ENCODE data around the gene PLA2G6.

The PLA2G6 gene

DNA sequence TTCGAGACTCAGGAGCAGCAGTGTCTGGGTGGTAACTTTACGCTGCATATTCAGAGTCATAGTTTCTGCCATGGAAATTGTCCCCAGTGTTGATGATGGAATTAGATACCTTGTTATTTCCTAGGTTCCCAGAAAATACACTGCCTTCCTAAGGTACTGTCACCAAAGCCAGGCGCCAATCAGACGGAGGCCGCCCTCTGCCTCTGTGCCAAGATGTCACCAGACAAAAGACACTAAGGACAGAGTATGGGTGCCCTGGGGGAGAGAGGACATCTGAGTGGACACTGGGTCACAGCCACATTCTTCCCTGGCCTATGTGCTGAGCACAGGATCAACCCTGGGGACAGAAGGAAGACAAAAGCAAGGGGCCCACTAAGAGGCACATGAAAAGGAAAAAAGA is 11.2 kb downstream of the PLA2G6 start:
- Histone ChIP-seq H3K4me3 (ENCODE audit: low read depth, low read length) (no peak overlapping the region), H3K4me2 (ENCODE audit: low read length) (no peak overlapping the region), H3K27me3 (ENCODE audit: control insufficient read depth, insufficient read depth, low read length) (no peaks in the 10 kb centered on the region), H2AFZ (no peak overlapping the region), H3K79me2 (no peaks in the 10 kb centered on the region), H3K4me1 (no peaks in the 10 kb centered on the region), H3K9ac (no peak overlapping the region), H3K27ac (no peak overlapping the region), H3K36me3 (ENCODE audit: control insufficient read depth, insufficient read depth, low read length) (no peaks in the 10 kb centered on the region), H3K9me3 (ENCODE audit: control insufficient read depth, low read length) (no peaks in the 10 kb centered on the region)
- TF ChIP-seq CTCF (IDR thresholded peaks at IDR 0.05), result no peak

DNA sequence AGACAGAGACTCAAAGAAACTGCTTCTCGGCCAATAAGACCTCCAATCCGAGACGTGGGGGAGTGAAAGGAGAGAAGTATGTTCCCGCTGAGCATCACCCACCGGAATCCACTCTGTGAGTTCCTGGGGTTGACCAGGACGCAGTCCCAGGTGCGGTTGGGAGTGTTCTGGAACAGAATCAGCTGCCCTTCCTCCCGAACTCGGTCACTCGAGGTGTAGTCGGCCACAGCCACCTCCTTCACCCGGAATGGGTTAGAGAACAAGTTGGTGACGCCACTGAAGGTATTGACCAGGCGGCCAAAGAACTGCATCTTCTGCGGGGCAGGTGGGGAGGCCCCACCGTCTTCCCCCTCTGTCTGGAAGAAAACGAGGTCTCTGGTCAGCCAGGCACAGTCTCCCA is 12.5 kb downstream of the PLA2G6 start:
- no peak overlapping the region for H3K27ac ChIP-seq
- no peak for TF ChIP-seq CTCF (IDR thresholded peaks at IDR 0.05)

GRCh38 chr22:38167988-38168407 is 13.6 kb downstream of the PLA2G6 start:
- Histone ChIP-seq H3K4me2 (ENCODE audit: low read length) (no peak overlapping the region), H3K27me3 (ENCODE audit: control insufficient read depth, insufficient read depth, low read length) (no peaks in the 10 kb centered on the region), H2AFZ (no peak overlapping the region), H3K36me3 (ENCODE audit: control insufficient read depth, insufficient read depth, low read length) (no peaks in the 10 kb centered on the region), H3K79me2 (no peaks in the 10 kb centered on the region), H3K4me3 (ENCODE audit: low read depth, low read length) (no peak overlapping the region), H3K9me3 (ENCODE audit: control insufficient read depth, low read length) (no peaks in the 10 kb centered on the region), H3K4me1 (no peaks in the 10 kb centered on the region), H3K9ac (no peak overlapping the region), H3K27ac (no peak overlapping the region)
- TF ChIP-seq CTCF (IDR thresholded peaks at IDR 0.05), result no peak

More for the DNA sequence above, 12.5 kb downstream of the PLA2G6 start:
- H3K27me3 ChIP-seq (ENCODE audit: control insufficient read depth, insufficient read depth, low read length), result no peaks in the 10 kb centered on the region
- H3K4me1 ChIP-seq, result no peaks in the 10 kb centered on the region
- no peaks in the 10 kb centered on the region for H3K36me3 ChIP-seq (ENCODE audit: control insufficient read depth, insufficient read depth, low read length)
- no peaks in the 10 kb centered on the region for H3K9me3 ChIP-seq (ENCODE audit: control insufficient read depth, low read length)
- H3K79me2 ChIP-seq, result no peaks in the 10 kb centered on the region
- H3K4me3 ChIP-seq (ENCODE audit: low read depth, low read length), result no peak overlapping the region
- no peak overlapping the region for H3K4me2 ChIP-seq (ENCODE audit: low read length)
- H2AFZ ChIP-seq, result no peak overlapping the region
- H3K9ac ChIP-seq, result no peak overlapping the region

DNA sequence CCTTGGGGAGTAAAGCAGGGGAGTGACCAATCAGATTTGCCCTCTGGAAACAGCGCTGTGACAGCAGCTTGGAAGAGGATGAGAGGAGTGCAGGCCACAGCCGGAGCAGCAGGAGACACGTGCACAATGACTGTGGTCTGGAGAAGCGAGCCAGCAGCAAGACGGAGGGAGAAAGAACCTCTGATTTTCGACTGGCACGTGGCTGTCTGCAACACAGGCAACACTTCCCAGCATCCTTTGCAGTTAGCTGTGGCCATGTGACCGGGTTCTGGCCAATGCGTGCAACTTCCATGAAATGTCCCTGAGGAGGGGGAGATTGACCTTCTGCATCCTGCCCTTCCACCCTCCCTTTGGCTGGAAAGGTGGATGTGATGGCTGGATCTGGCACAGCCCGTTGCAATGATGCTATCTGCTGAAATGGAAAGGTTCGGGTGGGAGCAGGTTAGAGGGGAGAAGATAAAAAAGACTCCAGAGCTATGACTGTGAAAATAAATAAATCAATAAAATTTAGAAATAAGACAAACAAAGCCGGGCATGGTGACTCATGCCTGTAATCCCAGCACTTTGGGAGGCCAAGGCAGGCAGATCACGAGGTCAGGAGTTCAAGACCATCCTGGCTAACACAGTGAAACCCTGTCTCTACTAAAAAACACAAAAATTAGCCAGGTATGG is 15.6 kb downstream of the PLA2G6 start:
- H3K4me2 ChIP-seq (ENCODE audit: low read length), result no peak overlapping the region
- no peaks in the 10 kb centered on the region for H3K27me3 ChIP-seq (ENCODE audit: control insufficient read depth, insufficient read depth, low read length)
- no peak for TF ChIP-seq CTCF (IDR thresholded peaks at IDR 0.05)
- H3K9ac ChIP-seq, result no peak overlapping the region
- H3K27ac ChIP-seq, result no peak overlapping the region
- H3K4me1 ChIP-seq, result no peaks in the 10 kb centered on the region
- no peak overlapping the region for H3K4me3 ChIP-seq (ENCODE audit: low read depth, low read length)
- H3K9me3 ChIP-seq (ENCODE audit: control insufficient read depth, low read length), result no peaks in the 10 kb centered on the region
- no peaks in the 10 kb centered on the region for H3K79me2 ChIP-seq
- H2AFZ ChIP-seq, result no peak overlapping the region
- no peaks in the 10 kb centered on the region for H3K36me3 ChIP-seq (ENCODE audit: control insufficient read depth, insufficient read depth, low read length)

DNA sequence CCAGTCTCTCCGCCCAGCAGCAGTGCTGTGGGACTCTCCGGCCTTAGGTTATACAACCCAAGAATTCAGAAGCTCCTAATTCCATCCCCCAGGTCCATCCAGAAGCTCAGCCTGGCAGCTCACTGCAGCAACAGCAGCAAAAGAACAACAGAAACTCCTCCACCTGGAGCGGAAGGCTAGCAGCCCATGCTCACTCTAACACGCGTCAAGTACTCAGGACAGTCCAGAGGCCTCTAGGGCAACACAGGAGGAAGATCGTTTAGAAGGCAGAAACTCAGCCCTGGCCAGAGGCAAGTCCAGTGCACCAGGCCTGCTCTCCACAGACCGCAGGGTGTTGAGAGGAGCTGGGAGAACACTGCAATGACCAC is 17.1 kb downstream of the PLA2G6 start:
- no peaks in the 10 kb centered on the region for H3K9me3 ChIP-seq (ENCODE audit: control insufficient read depth, low read length)
- no peak overlapping the region for H3K4me2 ChIP-seq (ENCODE audit: low read length)
- no peak for TF ChIP-seq CTCF (IDR thresholded peaks at IDR 0.05)
- H3K9ac ChIP-seq, result no peak overlapping the region
- H3K27ac ChIP-seq, result no peak overlapping the region
- H3K4me3 ChIP-seq (ENCODE audit: low read depth, low read length), result no peak overlapping the region
- no peaks in the 10 kb centered on the region for H3K36me3 ChIP-seq (ENCODE audit: control insufficient read depth, insufficient read depth, low read length)
- no peaks in the 10 kb centered on the region for H3K79me2 ChIP-seq
- H3K27me3 ChIP-seq (ENCODE audit: control insufficient read depth, insufficient read depth, low read length), result no peaks in the 10 kb centered on the region
- H2AFZ ChIP-seq, result no peak overlapping the region
- no peaks in the 10 kb centered on the region for H3K4me1 ChIP-seq
